ENCODE measurements around the gene CEMIP2. TPM values are rescaled to one million over a fixed set of nuclear protein-coding genes. Genes with fewer than 3 reads are reported as not detected.

Gene CEMIP2
- total and polyA plus RNA-seq, 4 donors: 24.6 to 64.9 (median 48.6) TPM

Other genes with a start within 250 kb of the CEMIP2 start
- 10 to 100 TPM; 33.7 to 91.8 TPM for gene ABHD17B, start 142.7 kb upstream of the CEMIP2 start, total RNA-seq
- gene ABHD17B, start 142.7 kb upstream of the CEMIP2 start, polyA plus RNA-seq (ENCODE audit: insufficient read length in 2 of 2): 10 to 100 TPM; 42.2 to 58.6 TPM
- 10 to 100 TPM; 17.3 to 22.4 TPM for gene C9orf85, start 143.1 kb upstream of the CEMIP2 start, total RNA-seq
- 10 to 100 TPM; 16.2 to 17.4 TPM for gene C9orf85, start 143.1 kb upstream of the CEMIP2 start, polyA plus RNA-seq (ENCODE audit: insufficient read length in 2 of 2)